NK-92 (cell line): Measurements from ENCODE around the gene H2AZ2.
"Not testable (repeated sequence)": the region's sequence is repeated elsewhere in the genome, so short reads cannot be mapped to it uniquely, and the experiment has no call there.

Experiments
- DNase-seq: peaks from one replicate; lab custom pipeline; 2025; ENCODE audit not compliant: unreplicated experiment; lab: John Stamatoyannopoulos, UW

The H2AZ2 gene

DNA sequence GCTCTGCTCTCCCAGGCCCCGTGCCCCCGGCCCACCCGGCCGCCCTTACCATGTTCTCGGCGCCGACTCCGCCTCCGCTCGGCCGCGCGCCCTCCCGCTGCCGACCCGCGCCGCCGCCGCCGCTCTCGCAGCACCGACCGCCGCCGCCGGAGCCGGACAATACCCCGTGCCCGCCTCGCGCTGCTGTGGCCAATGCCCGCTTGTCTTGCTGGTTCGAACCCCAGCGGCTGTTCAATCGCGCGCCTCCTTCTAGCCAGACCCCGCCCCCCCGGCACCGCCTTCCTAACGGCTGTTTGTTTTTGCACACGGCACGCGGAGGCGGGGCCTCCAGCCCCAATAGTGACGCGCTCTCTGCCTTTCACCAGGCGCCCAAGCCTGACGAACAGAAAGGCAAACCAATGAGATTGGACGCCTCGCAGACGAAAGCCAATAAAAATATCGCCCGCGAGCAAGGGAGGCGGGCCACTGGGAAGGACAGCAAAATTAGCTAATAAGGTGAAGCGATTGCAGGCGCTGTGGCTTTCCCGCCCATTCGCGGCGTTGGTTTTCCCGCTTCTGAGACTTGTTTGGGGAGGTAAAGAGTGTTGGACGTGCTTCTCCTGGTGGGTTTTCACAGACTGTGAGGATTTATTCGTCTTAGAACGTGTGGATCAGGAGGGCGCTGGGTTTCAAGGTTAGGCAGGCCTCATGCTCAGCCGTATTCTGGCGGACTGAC, at the start of gene H2AZ2:
Gene H2AZ2, minus strand, starts transcription at position 168 of the 715 bp plus-strand sequence. Its CDS starts 116 bp downstream, at position 52.
- DNase-seq: peak; percentile 97

DNA sequence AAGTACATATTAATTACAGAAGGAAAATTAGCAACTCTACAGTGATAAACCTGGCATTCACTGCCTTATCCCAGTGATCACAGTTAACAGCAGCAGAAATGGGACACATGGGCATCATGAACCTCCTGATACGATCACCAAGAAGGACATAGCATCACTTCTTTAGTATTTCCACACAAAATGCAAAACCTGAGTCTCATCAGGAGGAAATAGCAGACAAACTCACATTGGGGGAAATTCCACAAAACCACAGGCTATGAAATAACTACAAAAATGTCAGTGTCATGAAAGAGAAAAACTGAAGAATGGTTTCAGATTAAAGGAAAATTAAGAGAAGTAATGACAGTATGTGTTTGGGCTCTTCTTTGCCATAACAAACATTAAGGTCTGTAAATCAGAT, 49.4 kb upstream of the H2AZ2 start:
- no peak for DNase-seq

DNA sequence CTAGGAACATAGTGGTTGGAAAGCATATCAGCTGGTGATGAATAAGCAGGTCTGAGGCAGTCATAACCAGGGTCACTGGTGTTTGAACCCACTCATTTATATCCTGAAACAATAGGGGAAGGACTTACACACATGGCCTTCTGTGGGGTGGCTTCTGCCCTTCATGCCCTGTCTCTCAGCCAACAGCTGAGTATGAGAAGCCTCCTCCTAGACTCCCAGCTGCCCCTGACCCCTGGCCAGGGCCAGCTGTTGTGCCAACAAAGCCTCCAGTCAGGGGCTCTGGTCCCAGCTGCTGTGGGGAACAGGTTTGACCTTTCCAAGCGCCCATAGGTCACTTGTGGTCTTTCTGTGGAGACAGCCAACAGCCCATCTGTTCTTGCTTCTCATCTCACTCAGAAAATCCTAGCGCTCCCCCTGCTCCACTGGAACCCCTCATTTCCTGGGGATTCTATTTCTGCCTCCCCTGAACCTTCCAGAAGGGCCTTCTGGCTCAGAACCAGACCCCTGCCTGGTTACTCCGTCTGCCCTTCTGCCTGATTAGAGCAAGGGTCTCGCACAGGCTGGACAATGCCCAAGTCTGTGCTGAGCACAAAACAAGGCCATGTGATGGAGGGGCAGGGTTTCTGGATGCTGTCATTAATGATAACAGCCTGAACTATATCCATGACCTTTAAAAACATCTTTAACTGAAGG, 47.1 kb upstream of the H2AZ2 start:
- DNase-seq: no peak

DNA sequence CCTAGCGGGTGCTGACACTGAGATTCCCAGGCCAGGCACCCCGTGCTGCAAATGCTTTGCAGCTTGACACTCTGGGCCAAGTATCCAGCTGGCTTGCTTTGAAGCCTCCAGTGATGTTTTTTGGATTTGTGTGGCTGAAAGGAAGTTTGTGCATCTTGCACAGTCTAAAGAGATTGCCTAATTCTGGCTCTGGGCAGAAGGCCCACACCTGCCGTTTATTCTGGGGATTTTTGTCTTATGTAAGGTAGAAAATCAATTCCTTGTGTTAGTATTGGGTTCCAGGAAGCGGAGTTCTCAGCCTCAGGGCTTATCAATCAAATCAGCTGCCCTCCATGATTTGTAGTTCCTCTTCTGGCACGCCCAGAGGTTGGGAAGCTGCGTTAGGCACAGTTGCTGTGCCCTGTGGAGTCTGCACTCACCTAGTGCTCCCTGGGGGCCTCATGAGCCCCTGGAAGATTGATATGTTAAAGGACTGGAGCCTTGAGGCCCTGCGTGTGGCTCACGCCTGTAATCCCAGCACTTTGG, 45.9 kb upstream of the H2AZ2 start:
- DNase-seq: no peak

DNA sequence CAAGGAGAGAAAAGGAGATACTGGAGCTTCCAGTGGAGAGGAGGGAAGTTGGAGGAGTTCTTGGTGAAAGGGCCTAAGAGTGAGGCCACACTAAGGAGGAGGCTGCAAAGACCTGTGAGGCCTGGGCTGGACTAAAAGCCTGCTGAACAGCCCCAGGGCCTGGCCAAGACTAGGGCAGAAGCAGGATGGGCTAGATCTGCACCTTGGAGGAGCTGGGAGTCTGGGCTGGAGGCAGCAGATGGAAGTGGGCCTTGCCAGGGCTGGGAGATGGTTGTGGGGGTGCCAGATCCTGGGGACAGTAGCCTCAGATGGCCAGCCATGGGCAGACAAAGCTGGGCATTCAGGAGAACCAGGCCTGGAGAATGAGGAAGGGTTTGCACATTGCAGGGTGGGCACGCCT, 43.9 kb upstream of the H2AZ2 start:
- no peak for DNase-seq

DNA sequence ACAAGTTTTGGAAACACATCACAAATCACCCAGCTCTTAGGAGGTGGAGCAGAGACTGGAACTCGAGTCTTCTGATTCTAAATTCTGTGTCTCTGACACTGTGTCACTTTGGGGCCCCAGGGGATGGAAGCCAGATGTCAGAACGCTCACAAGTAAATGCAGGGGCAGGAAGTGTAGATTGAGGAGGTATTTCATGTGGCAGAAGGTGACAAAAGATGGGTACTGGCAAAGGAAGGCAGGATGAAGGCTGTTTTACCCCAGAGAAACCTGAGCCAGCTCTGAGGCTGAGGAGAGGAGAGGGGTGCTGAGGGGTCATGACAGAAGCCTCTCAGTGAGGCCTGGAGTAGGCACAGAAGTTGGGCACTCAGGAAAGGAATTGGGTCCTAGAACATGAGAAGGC, 43.5 kb upstream of the H2AZ2 start:
- DNase-seq: no peak

DNA sequence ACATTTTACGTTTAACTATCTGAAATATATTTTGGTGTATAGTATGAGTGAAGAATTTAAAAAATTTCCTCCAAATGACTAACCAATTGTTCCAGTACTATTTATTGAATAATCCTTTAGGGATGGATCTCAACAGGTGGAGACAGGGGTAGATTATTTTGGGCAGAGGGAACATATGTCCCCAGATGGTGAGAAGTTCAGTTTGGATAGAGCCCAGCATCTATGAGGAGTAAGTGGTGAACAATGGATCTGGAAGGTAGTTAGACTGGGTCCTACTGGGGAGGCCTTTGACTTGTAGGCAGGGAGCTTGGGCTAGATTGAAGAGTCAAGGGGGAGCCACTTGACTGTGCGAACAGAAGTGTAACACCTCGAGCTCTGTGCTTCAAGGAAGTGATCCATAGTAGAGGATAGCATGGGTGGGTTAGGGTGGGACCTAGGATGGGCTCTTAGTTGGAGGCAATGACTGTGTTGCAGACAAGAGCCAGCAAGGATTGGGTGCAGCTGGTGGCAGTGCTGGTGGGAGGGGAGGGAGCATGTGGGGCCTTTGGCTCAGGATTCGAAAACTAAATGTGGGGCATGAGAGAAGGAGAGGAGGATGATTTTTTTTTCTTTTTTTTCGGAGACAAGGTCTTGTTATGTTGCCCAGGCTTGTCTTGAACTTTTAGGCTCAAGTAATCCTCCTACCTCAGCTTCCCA, 41.3 kb upstream of the H2AZ2 start:
- DNase-seq: no peak

DNA sequence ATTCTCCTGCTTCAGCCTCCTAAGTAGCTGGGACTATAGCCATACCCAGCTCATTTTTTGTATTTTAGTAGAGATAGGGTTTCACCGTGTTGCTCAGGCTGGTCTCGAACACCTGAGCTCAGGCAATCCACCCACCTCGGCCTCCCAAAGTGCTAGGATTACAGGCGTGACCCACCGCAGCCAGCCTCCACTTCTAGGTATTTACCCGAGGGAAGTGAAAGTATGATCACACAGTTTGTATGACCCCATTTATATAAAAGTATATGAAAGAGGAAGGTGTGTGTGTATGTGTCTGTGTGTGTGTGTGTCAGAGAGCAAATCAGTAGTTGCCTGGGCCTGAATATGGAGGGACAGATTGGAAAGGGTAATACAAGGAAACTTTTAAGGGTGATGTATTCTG, 39.4 kb upstream of the H2AZ2 start:
- DNase-seq: no peak

DNA sequence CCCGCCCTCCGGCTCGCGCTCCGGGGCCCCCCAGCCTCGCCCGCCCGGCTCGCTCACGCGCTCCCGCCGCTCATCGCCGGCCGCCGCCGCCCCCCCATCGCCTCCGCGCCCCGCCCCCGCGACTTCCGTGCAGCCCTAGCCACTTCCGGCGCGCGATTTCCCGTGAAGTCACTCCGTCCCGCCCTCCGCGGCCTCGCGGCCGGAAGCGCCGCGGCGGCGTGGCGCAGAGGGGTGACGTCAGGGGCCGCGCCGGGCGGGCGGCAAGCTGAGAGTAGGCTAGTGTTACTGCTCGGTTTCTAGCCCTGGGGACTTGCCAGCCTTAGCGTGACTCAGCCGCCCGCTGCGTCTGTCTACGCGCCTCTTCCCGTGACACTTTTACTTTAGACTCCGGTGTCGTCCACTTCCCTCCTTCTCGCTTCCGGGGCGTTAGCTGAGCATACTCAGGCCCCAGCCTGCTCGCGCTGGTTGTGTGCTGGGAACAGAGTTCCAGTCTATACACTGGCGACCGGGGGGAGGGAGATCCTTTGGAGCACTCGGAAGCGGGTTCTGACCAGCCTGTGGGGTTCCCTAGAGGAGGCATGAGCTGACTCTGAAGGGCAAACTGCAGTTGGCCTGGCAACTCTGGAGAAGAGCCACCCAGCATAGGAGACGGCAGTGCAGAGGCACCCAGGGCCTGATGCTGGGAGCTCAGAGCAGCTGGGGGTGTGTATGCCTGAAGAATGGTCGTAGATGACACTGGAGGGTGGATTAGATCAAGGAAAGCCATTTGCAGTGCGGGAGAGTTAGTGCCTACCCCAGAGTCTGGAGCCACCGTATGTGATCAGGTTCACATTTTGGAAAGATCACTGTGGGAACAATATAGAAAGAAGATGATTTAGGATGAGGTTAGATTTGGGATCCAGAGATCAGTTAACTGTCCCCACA, 37.8 kb upstream of the H2AZ2 start, which contains the start of gene PURB:
Gene PURB, minus strand, starts transcription at position 137 of the 924 bp plus-strand sequence. CDS start 182 bp downstream, outside the sequence.
- peak; percentile 85 for DNase-seq

DNA sequence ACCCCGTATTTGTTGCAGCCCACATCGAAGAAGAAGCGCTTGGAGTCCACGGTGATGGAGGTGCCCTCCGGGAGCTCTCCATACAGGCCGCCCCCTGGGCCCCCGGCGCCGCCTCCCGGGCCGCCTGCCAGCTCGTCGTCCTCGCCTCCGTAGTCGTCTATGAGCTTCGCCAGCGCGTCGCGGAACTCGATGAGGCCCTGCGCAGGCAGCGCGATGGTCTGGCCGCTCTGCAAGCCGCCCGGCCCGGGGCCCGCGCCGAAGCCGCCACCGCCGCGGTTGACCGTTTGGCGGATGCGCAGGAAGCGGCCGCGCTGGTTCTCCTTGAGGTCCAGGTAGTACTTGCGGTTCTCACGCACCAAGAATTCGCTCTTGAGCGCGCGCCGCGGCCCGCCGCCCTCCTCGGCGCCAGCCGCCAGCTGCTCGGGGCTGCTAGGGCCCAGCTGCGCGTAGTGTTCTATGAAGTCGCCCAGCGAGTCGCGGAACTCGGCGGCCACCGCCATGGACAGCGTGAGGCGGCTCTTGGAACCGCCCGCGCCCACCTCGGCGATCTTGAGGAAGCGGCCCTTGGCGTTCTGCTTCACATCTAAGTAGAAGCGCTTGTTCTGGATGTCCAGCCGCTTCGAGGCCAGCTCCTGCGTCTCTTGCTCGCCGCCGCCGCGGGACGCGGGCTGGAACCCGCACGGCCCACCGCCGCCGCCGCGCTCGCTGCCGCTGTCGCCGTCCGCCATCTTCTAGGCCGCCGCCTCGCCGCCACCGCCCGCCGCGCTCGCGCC, 36.9 kb upstream of the H2AZ2 start:
- DNase-seq: no peak

DNA sequence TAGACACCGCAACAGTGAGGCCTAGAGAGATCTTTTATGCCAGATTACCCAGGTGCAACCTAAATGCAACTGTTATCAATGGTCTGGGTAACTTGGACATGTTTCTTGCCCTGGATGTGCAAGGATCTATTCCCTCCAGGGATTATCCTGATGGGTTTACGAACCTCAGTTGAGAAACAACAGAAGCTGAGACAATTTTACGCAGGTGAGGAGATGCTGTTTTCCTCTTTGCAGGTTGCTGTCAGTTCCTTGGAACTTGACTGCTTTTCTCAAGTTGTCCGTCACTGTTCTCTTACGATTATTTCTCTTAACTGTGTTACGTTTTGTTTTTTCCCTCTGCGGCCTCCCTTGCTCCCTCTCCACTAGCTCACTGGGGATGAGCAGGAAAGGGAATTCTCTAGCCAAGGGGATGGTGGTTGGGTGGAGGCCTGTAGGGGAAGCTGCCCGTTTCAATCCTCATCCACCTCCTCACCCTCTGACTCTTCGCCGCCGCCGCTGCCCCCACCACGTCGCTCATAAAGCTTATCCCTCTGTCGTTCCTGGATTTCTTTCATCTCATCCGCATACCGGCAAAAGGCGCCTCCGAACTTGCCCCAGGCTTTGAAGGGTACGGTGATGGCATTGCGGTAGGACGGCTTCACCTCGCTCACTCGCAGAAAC, 36.2 kb upstream of the H2AZ2 start:
- no peak for DNase-seq

DNA sequence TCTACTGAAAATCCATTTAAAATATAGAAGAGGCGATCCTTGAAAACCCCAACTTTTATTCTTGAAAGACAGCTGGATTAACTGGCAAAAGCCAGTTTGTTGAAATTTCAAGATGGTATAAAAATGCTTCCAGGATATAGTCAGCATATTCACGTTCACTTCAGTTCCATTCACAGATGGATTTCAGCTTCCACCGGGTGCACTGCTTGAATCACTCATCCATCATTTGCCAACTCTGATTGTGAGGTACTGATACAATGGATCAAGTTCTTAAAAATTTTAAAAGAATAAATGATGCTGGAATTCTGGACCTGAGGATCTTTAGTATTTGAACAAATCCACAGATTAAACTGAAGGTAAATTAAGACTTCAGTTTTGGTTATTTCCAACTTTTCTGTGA, 35.0 kb upstream of the H2AZ2 start:
- no peak for DNase-seq

DNA sequence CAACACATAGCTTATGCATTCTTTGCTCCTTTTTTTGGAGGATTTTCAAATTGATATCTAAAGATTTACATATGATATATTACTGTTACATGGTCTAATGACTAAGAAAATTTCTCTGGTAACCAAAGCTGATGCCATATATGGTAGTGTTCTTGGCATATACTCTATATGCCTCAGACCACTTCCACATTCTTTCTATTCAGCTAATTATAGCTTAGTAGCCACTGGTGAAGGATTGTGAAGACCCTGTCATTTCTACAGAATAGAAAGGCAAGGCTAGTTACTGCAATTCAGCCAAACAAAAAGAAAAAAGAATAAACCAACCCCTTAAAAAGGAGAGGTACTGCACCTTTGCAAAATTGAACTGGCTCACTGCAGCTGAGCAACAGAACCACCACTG, 33.7 kb upstream of the H2AZ2 start:
- no peak for DNase-seq

DNA sequence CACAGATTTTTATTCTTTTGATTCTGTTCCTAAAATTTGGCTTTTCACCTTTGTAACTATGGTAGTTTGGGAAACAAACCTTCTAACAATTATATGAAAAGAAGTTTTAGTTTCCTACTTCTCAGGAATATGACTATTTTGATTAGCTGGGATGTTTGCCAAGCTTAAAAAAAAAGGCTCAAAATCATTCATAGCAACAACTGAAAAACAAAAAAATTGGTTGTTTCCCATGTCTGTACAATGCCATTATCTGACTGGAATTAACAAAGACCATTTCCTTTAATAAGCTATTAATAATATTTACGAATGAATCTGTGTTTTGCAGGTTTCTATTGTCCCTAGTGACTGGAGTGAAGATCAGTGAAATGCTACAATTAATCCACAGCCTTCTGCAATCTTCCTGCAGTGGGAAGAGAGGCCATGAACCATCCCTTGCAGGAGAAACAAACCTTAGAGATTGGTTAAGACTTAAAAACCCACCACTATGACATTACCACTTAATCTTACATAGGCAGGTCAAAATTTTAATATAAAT, 33.2 kb upstream of the H2AZ2 start:
- no peak for DNase-seq

DNA sequence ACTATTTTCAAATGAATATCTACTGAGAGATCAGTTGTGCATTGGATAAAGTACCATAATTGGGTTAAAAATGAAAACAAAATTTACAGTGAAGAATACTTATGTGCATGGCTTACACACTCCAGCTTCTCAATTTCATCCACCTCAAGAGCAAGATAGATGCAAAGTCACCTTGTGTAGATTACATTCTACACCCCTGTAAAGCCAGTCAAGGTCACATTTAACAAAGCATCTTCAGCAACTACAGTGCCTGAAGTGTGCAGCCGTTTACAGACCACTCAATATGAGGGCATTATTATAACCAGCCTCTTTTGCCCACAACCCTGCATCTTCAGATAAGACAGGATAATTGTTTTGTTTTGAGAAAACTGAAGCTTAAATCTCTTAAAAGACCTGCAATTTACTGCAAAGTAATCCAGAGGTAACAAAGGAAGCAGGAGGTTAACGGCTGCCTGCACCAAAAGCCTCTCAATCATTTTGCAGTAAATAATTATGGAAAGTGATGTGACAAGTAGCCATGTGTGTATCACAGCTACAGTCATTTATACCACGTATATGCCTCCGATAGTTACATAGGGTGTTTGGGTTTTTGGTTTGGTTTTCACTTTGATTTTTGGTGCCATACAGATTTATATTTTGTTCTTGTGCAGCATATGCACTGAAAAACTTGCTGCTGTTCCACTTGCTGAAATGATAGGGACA, 32.6 kb upstream of the H2AZ2 start:
- no peak for DNase-seq

DNA sequence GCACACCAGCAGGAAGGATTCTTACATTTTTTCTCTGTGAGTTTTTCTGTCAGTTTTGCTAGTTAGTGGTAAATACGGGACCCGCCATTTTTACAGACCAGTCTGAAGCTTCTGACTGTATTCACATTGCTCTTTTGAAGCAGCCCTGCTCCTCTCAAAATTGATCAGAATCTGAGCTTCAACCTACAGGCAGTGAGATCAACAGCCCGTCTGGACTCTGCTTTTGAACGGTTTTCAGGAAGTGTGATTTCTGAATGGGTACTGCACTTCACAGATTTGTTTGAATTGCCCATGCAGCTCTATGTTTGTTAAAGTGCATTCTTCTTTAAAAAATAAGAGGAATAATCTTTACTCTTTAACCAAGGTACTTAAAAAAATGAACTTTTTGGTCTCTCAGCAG, 28.5 kb upstream of the H2AZ2 start:
- no peak for DNase-seq

DNA sequence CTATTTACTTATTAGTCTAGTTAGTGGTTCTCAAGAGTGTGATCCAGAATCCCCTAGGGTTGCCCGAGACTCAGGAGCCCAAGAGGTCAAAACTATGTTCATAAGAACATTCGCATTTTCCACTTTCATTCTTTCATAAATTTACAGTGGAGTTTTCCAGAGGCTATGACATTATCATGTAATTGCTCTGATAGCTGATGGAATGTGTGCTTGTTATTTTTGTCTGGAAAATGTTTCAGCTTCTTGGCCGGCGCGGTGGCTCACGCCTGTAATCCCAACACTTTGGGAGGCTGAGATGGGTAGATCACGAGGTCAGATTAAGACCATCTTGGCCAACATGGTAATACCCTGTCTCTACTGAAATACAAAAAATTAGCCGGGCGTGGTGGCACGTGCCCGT, 27.4 kb upstream of the H2AZ2 start:
- DNase-seq: no peak

DNA sequence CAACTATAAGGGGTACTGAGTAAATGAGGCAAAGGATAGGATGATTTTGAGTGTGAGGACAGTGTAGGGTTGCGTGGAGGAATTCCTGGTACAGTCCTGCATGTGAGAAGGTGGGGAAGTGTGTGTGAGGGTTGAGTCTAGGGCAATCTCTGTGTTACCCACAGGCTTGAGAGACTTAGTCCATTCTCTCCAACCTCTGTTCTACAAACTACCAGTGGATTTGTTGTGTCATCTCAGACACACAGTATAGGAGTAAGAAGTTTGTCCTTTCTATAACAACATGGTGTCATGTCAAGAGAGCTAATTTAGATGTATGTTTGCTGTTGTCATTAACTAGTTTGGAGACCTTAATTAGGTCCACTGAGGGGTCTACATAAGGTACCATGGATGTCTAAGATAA, 24.9 kb upstream of the H2AZ2 start:
- no peak for DNase-seq

DNA sequence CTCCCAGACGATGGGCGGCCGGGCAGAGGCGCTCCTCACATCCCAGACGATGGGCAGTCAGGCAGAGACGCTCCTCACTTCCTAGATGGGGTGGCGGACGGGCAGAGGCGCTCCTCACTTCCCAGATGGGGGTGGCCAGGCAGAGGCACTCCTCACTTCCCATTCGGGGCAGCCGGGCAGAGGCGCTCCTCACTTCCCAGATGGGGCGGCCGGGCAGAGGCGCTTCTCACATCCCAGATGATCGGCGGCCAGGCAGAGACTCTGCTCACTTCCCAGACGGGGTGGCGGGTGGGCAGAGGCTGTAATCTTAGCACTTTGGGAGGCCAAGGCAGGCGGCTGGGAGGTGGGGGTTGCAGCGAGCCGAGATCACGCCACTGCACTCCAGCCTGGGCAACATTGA, 24.0 kb upstream of the H2AZ2 start:
- DNase-seq: not testable (repeated sequence)
